Breast epithelium (tissue), 3 donors: ENCODE measurements around the gene PTPRN2.

ENCODE experiments used
- CTCF ChIP-seq, 3 donors: fragments of 450-650 bp; IDR thresholded peaks; one replicate each; pipeline ENCODE4 v1.5.1; 2016 to 2017; ENCODE audit warnings: antibody characterized with exemption in 3 of 3, mild to moderate bottlenecking in 3 of 3, moderate library complexity in 3 of 3
- POLR2AphosphoS5 ChIP-seq, 3 donors: sonication (generic); formaldehyde crosslinking; IDR thresholded peaks; one replicate each; pipeline ENCODE4 v1.6.1; 2017; ENCODE audit warnings: antibody characterized with exemption in 3 of 3

- TF ChIP-seq CTCF (IDR thresholded peaks at IDR 0.05): no peak
- TF ChIP-seq POLR2AphosphoS5 (IDR thresholded peaks at IDR 0.05): no peak
These were observed 952.0 kb downstream of the PTPRN2 start for GRCh38 chr7:157635669-157636068.
